SK-N-SH (cell line): ENCODE results near the gene ASB5. TPM values are rescaled to one million over a fixed set of nuclear protein-coding genes. Genes with fewer than 3 reads are reported as not detected.

Source experiments
- CTCF ChIA-PET: fragments of 300-600, 350-600 bp; formaldehyde crosslinking; extraction: SDS; loops from one replicate; lab custom pipeline; 2021; lab: Yijun Ruan, JAX
- POLR2A ChIA-PET: fragments of 350-600 bp; sonication (Branson Sonifier 250); formaldehyde crosslinking; extraction: SDS; loops from one replicate; lab custom pipeline; 2020; ENCODE audit warnings: antibody characterized with exemption, inconsistent platforms; lab: Yijun Ruan, JAX
- DNase-seq: peaks from one replicate; pipeline ENCODE4 v3.0.0; 2012
- H2AFZ ChIP-seq: fragments of 200-600 bp; sonication (generic); 2 replicates; pipeline ENCODE4 v1.8.1; 2016; ENCODE audit warnings: antibody characterized with exemption, mild to moderate bottlenecking, low read depth
- H3F3A ChIP-seq: fragments of 200-600 bp; sonication (generic); replicated peaks from 2 replicates; pipeline ENCODE3; 2016; ENCODE audit warnings: antibody characterized with exemption, mild to moderate bottlenecking; ENCODE audit not compliant: insufficient read depth
- H3K27ac ChIP-seq, 2 experiments: fragments of 200-500 bp in 1 of 2; fragments of 200-600 bp in 1 of 2; sonication (Bioruptor generic) in 1 of 2; sonication (generic), shearing (Covaris generic) in 1 of 2; 2 replicates each; pipeline versions ENCODE4 v1.5.1 to v1.6.1; 2014 to 2016; ENCODE audit warnings: low read depth in 2 of 2, inconsistent platforms in 1 of 2, low read length in 1 of 2, mild to moderate bottlenecking in 1 of 2, mixed read lengths in 1 of 2
- H3K27me3 ChIP-seq: fragments of 200-600 bp; sonication (generic), shearing (Covaris generic); 2 replicates; pipeline ENCODE4 v1.6.1; 2016; ENCODE audit warnings: mixed run types; ENCODE audit not compliant: insufficient read depth
- H3K36me3 ChIP-seq, 2 experiments: fragments of 200-500 bp in 1 of 2; fragments of 200-600 bp in 1 of 2; sonication (Bioruptor generic) in 1 of 2; sonication (generic) in 1 of 2; replicated peaks in 1 of 2; 2 replicates each; pipeline versions ENCODE3 to v1.5.1; 2014 to 2016; ENCODE audit warnings: low read length in 1 of 2, mild to moderate bottlenecking in 1 of 2; ENCODE audit not compliant: insufficient read depth in 2 of 2, control insufficient read depth in 1 of 2
- H3K4me1 ChIP-seq, 2 experiments: fragments of 200-500 bp in 1 of 2; fragments of 200-600 bp in 1 of 2; sonication (Bioruptor generic) in 1 of 2; sonication (generic), shearing (Covaris generic) in 1 of 2; 2 replicates each; pipeline versions ENCODE4 v1.5.1 to v1.6.1; 2014 to 2016; ENCODE audit warnings: low read depth in 1 of 2, low read length in 1 of 2, mixed run types in 1 of 2; ENCODE audit not compliant: insufficient read depth in 2 of 2, control insufficient read depth in 1 of 2
- H3K4me2 ChIP-seq: fragments of 200-600 bp; sonication (generic), shearing (Covaris generic); 2 replicates; pipeline ENCODE4 v1.6.1; 2017; ENCODE audit warnings: mixed run types
- H3K4me3 ChIP-seq, 2 experiments: fragments of 200-500 bp in 1 of 2; fragments of 200-600 bp in 1 of 2; sonication (Bioruptor generic) in 1 of 2; sonication (generic), shearing (Covaris generic) in 1 of 2; 2 replicates each; pipeline versions ENCODE4 v1.5.1 to v1.8.1; 2014 to 2016; ENCODE audit warnings: low read depth in 2 of 2, inconsistent platforms in 1 of 2, low read length in 1 of 2, mild to moderate bottlenecking in 1 of 2, mixed read lengths in 1 of 2, moderate library complexity in 1 of 2
- H3K79me2 ChIP-seq: fragments of 200-600 bp; sonication (generic); 2 replicates; pipeline ENCODE4 v1.8.1; 2017; ENCODE audit warnings: mild to moderate bottlenecking; ENCODE audit not compliant: insufficient read depth
- H3K9ac ChIP-seq: fragments of 200-600 bp; sonication (generic); 2 replicates; pipeline ENCODE4 v1.6.1; 2017; ENCODE audit warnings: mixed run types
- H3K9me2 ChIP-seq: fragments of 200-600 bp; sonication (generic); 2 replicates; pipeline ENCODE4 v1.6.1; 2017; ENCODE audit warnings: mixed run types
- H3K9me3 ChIP-seq: fragments of 200-600 bp; sonication (generic); 2 replicates; pipeline ENCODE4 v1.6.1; 2017; ENCODE audit warnings: mixed run types, mild to moderate bottlenecking, moderate library complexity
- H4K20me1 ChIP-seq: fragments of 200-600 bp; sonication (generic); 2 replicates; pipeline ENCODE4 v1.6.1; 2017; ENCODE audit warnings: mild to moderate bottlenecking, mixed run types; ENCODE audit not compliant: insufficient read depth
- CHD2 ChIP-seq: fragments of 150-350 bp; IDR thresholded peaks from 2 replicates; pipeline ENCODE4 v1.6.1; 2018; ENCODE audit warnings: low read length; ENCODE audit not compliant: partially characterized antibody
- ELF1 ChIP-seq: IDR thresholded peaks from 2 replicates; pipeline ENCODE4 v1.4.0; 2012
- EZH2phosphoT487 ChIP-seq: fragments of 200-600 bp; sonication (generic); IDR thresholded peaks from 2 replicates; pipeline ENCODE4 v1.6.1; 2017; ENCODE audit warnings: low read depth, mixed run types, mild to moderate bottlenecking, antibody characterized with exemption, moderate library complexity, borderline replicate concordance
- FOXM1 ChIP-seq: IDR thresholded peaks from 2 replicates; pipeline ENCODE4 v1.4.0; 2012; ENCODE audit warnings: low read depth, mild to moderate bottlenecking
- GABPA ChIP-seq: IDR thresholded peaks from 2 replicates; pipeline ENCODE4 v1.4.0; 2012; ENCODE audit warnings: low read depth, mild to moderate bottlenecking
- GATA2 ChIP-seq: sonication (generic); formaldehyde crosslinking; IDR thresholded peaks from 2 replicates; pipeline ENCODE4 v1.5.0; 2020; ENCODE audit warnings: mild to moderate bottlenecking, missing genetic modification reagents
- IRF3 ChIP-seq: fragments of 150-350 bp; IDR thresholded peaks from 2 replicates; pipeline ENCODE4 v1.6.1; 2016; ENCODE audit warnings: mild to moderate bottlenecking, low read depth, low read length
- JUND ChIP-seq: IDR thresholded peaks from 2 replicates; pipeline ENCODE4 v1.4.0; 2012
- MAX ChIP-seq: IDR thresholded peaks from 2 replicates; pipeline ENCODE4 v1.4.0; 2012; ENCODE audit warnings: low read depth
- MEF2A ChIP-seq: IDR thresholded peaks from 2 replicates; pipeline ENCODE4 v1.4.0; 2012; ENCODE audit warnings: low read depth, borderline replicate concordance
- NRF1 ChIP-seq: IDR thresholded peaks from 2 replicates; pipeline ENCODE4 v1.6.1; 2012; ENCODE audit warnings: low read depth, mild to moderate bottlenecking, low read length
- PBX3 ChIP-seq: IDR thresholded peaks from 2 replicates; pipeline ENCODE4; 2012
- REST ChIP-seq: IDR thresholded peaks from 2 replicates; pipeline ENCODE4 v1.6.1; 2012; ENCODE audit warnings: mild to moderate bottlenecking, low read depth, low read length, moderate library complexity
- RFX5 ChIP-seq: IDR thresholded peaks from 2 replicates; pipeline ENCODE4 v1.6.1; 2012; ENCODE audit warnings: mild to moderate bottlenecking, improper control_type of control experiment, low read length
- RXRA ChIP-seq: IDR thresholded peaks from 2 replicates; pipeline ENCODE4 v1.4.0; 2012; ENCODE audit warnings: low read depth, mild to moderate bottlenecking, borderline replicate concordance
- SMC3 ChIP-seq: IDR thresholded peaks from 2 replicates; pipeline ENCODE4 v1.6.1; 2012; ENCODE audit warnings: low read depth, low read length, improper control_type of control experiment
- TCF12 ChIP-seq: IDR thresholded peaks from 2 replicates; pipeline ENCODE4 v1.4.0; 2012
- YY1 ChIP-seq: IDR thresholded peaks from 2 replicates; pipeline ENCODE4 v1.4.0; 2012; ENCODE audit warnings: low read depth, mild to moderate bottlenecking
- WGBS: methylation state at CpG from one replicate; pipeline ENCODE4 v1.1.6; 2017; ENCODE audit warnings: low lambda C conversion rate; 5-methylcytosine and 5-hydroxymethylcytosine counted together
- polyA plus RNA-seq, 3 experiments: library from polyadenylated mRNA; depleted of rRNA; stranded (reverse); fragments of >200 nt; gene quantifications; 2 replicates each; pipeline ENCODE4 v1.2.3, GENCODE V29; 2012

ASB5 gene
- polyA plus RNA-seq, 1 of the 3 experiments (the other 2 are of a cell fraction): 0.13 TPM

GRCh38 chr4:176292920-176293319 lies 23.9 kb upstream of the ASB5 start:
- ChIA-PET POLR2A (no interaction called here), CTCF (interaction anchor here (0.7 to 1.2 kb wide), 3 partner anchors 13 to 237 kb away, joined by 3 read pairs; no protein-coding TSS in a partner anchor)
- Histone ChIP-seq H3F3A (no peaks in the 10 kb centered on the region), H3K27me3 (no peaks in the 10 kb centered on the region), H3K4me2 (no peak overlapping the region), H3K9me2 (no peaks in the 10 kb centered on the region), H4K20me1 (no peaks in the 10 kb centered on the region), H3K4me3 (no peak overlapping the region), H3K4me1 (no peaks in the 10 kb centered on the region), H3K27ac (no peak overlapping the region), H2AFZ (no peak overlapping the region), H3K79me2 (no peaks in the 10 kb centered on the region), H3K9me3 (no peaks in the 10 kb centered on the region), H3K9ac (no peak overlapping the region), H3K36me3 (no peaks in the 10 kb centered on the region)
- TF ChIP-seq RFX5 (no peak), JUND (no peak), ELF1 (no peak), CHD2 (no peak), NRF1 (no peak), IRF3 (no peak), REST (no peak), GABPA (no peak), SMC3 (no peak), RXRA (no peak), MEF2A (no peak), GATA2 (no peak), TCF12 (no peak), FOXM1 (no peak), YY1 (no peak), PBX3 (no peak), MAX (no peak), EZH2phosphoT487 (no peak)
- no peak for DNase-seq
- 75% methylated on average over 1 of the region's 1 CpG for WGBS
